HCT116 (cell line): ENCODE data around the gene ATP6V0A1.

Source experiments
- CEBPB ChIP-seq: IDR thresholded peaks from 2 replicates; pipeline ENCODE4 v1.6.1; 2012; ENCODE audit warnings: low read depth
- EGR1 ChIP-seq: IDR thresholded peaks from 2 replicates; pipeline ENCODE4 v1.6.1; 2012; ENCODE audit warnings: low read depth
- EZH2 ChIP-seq: fragments of 200-600 bp; sonication (generic); IDR thresholded peaks from 2 replicates; pipeline ENCODE4 v1.6.1; 2017; ENCODE audit warnings: antibody characterized with exemption, mixed run types
- EZH2phosphoT487 ChIP-seq: fragments of 200-600 bp; IDR thresholded peaks from 2 replicates; pipeline ENCODE4 v1.6.1; 2018; ENCODE audit warnings: antibody characterized with exemption, borderline replicate concordance
- POLR2A ChIP-seq: IDR thresholded peaks from 2 replicates; pipeline ENCODE4 v1.7.0; 2011; ENCODE audit warnings: borderline replicate concordance; ENCODE audit not compliant: insufficient read depth, insufficient read length; ENCODE audit errors: extremely low read depth
- POLR2AphosphoS5 ChIP-seq: IDR thresholded peaks from 2 replicates; pipeline ENCODE4 v1.6.1; 2011; ENCODE audit warnings: mild to moderate bottlenecking, low read depth, low read length, moderate library complexity
- TCF7L2 ChIP-seq: IDR thresholded peaks from 2 replicates; pipeline ENCODE4 v1.7.0; 2011; ENCODE audit warnings: borderline replicate concordance, inconsistent platforms; ENCODE audit not compliant: insufficient read depth, insufficient read length; ENCODE audit errors: extremely low read depth
- YY1 ChIP-seq: IDR thresholded peaks from 2 replicates; pipeline ENCODE4 v1.6.1; 2011; ENCODE audit warnings: low read length, low read depth, moderate library complexity, mild to moderate bottlenecking; ENCODE audit not compliant: insufficient replicate concordance; ENCODE audit errors: extremely low read depth
- ZNF274 ChIP-seq: fragments of 200-500 bp; sonication (Bioruptor generic); IDR thresholded peaks from 2 replicates; pipeline ENCODE4 v1.6.1; 2014; ENCODE audit warnings: mild to moderate bottlenecking, low read depth, low read length, inconsistent platforms
- TF ChIP-seq, protein P1 (sequence below), 3 experiments: fragments of 200-600 bp in 1 of 3; sonication (generic) in 1 of 3; IDR thresholded peaks in 2 of 3; conservative IDR thresholded peaks in 1 of 3; 2 replicates each; pipeline ENCODE4 v1.5.1; 2012 to 2017; ENCODE audit warnings: low read depth in 2 of 3, low read length in 2 of 3, antibody characterized with exemption in 1 of 3, borderline replicate concordance in 1 of 3, control low read depth in 1 of 3, mild to moderate bottlenecking in 1 of 3, mixed read lengths in 1 of 3, mixed run types in 1 of 3, moderate library complexity in 1 of 3; ENCODE audit not compliant: insufficient read depth in 1 of 3
- TF ChIP-seq, protein P2 (sequence below): IDR thresholded peaks from 2 replicates; pipeline ENCODE4 v1.6.1; 2012
- TF ChIP-seq, protein P3 (sequence below): IDR thresholded peaks from 2 replicates; pipeline ENCODE4 v1.6.1; 2011; ENCODE audit warnings: mild to moderate bottlenecking, low read length, moderate library complexity; ENCODE audit not compliant: insufficient replicate concordance; ENCODE audit errors: extremely low read depth

DNA sequence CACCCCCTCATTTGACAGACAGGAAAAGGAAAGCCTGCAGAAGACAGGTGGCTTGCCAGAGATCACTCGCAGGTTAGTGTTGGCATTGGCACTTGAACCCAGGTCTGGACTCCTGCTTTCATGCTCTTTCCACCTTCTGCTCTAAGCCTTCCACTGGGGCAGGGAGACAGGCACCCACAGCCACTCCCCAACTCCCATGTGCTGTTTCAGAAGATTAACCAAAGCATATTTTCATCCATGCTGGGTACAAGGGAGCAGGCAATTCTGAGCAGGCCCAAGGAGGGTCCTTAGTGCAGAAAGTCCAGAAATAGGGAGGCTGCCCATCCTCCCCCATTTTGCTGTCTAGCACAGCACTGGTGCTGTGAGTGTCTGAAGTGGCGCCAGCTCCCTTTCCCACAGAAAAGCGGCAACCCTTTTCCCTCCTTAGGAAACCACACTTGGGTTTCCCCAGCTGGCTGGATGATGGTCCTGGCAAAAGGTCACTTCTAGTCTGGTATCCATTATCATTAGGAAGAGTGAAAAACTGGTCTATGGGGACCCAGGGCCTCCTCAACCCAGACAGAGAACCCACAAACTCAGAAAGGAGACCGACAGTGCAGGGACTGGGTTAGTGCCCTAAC, 33.6 kb upstream of the ATP6V0A1 start:
- TF ChIP-seq TCF7L2 (no peak), EZH2phosphoT487 (no peak), POLR2A (no peak), CEBPB (no peak), EZH2 (no peak), POLR2AphosphoS5 (no peak), ZNF274 (no peak), EGR1 (no peak), YY1 (no peak)
- TF ChIP-seq, protein P1, sequence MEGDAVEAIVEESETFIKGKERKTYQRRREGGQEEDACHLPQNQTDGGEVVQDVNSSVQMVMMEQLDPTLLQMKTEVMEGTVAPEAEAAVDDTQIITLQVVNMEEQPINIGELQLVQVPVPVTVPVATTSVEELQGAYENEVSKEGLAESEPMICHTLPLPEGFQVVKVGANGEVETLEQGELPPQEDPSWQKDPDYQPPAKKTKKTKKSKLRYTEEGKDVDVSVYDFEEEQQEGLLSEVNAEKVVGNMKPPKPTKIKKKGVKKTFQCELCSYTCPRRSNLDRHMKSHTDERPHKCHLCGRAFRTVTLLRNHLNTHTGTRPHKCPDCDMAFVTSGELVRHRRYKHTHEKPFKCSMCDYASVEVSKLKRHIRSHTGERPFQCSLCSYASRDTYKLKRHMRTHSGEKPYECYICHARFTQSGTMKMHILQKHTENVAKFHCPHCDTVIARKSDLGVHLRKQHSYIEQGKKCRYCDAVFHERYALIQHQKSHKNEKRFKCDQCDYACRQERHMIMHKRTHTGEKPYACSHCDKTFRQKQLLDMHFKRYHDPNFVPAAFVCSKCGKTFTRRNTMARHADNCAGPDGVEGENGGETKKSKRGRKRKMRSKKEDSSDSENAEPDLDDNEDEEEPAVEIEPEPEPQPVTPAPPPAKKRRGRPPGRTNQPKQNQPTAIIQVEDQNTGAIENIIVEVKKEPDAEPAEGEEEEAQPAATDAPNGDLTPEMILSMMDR (IDR thresholded peaks at IDR 0.05 in 2 of 3, conservative IDR thresholded peaks at IDR 0.05 in 1 of 3; ENCODE audit: borderline replicate concordance in 1 of 3, insufficient read depth in 1 of 3, low read depth in 2 of 3, low read length in 2 of 3) = no peak
- TF ChIP-seq, protein P2, sequence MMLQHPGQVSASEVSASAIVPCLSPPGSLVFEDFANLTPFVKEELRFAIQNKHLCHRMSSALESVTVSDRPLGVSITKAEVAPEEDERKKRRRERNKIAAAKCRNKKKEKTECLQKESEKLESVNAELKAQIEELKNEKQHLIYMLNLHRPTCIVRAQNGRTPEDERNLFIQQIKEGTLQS = no peak
- TF ChIP-seq, protein P3, sequence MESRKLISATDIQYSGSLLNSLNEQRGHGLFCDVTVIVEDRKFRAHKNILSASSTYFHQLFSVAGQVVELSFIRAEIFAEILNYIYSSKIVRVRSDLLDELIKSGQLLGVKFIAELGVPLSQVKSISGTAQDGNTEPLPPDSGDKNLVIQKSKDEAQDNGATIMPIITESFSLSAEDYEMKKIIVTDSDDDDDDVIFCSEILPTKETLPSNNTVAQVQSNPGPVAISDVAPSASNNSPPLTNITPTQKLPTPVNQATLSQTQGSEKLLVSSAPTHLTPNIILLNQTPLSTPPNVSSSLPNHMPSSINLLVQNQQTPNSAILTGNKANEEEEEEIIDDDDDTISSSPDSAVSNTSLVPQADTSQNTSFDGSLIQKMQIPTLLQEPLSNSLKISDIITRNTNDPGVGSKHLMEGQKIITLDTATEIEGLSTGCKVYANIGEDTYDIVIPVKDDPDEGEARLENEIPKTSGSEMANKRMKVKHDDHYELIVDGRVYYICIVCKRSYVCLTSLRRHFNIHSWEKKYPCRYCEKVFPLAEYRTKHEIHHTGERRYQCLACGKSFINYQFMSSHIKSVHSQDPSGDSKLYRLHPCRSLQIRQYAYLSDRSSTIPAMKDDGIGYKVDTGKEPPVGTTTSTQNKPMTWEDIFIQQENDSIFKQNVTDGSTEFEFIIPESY = no peak
